Renal cortex interstitium (tissue), 11 donors: ENCODE data around the gene SCFD2. TPM values are rescaled to one million over a fixed set of nuclear protein-coding genes. Genes with fewer than 3 reads are reported as not detected.
A peak's percentile ranks its signal among the peaks of the same experiment; 100 is the strongest.
"Not testable (repeated sequence)": the region's sequence is repeated elsewhere in the genome, so short reads cannot be mapped to it uniquely, and the experiment has no call there.

Experiments used
- DNase-seq, 11 donors: peaks; one replicate each; pipeline ENCODE4 v3.0.0-alpha.2; 2013; ENCODE audit warnings: low read depth in 9 of 11, low spot score in 4 of 11; ENCODE audit errors: extremely low read depth in 1 of 11
- polyA plus RNA-seq, 3 donors: library from polyadenylated mRNA; unstranded; fragments of 120-200 nt; gene quantifications; one replicate each; pipeline ENCODE4 v1.2.1, GENCODE V29; 2013; ENCODE audit not compliant: insufficient read length in 3 of 3

The SCFD2 gene
- polyA plus RNA-seq, 3 donors, result 12.0 to 13.7 (median 13.5) TPM

- DNase-seq, result no peak
These were observed 321.3 kb downstream of the SCFD2 start for GRCh38 chr4:53044651-53044960.

DNA sequence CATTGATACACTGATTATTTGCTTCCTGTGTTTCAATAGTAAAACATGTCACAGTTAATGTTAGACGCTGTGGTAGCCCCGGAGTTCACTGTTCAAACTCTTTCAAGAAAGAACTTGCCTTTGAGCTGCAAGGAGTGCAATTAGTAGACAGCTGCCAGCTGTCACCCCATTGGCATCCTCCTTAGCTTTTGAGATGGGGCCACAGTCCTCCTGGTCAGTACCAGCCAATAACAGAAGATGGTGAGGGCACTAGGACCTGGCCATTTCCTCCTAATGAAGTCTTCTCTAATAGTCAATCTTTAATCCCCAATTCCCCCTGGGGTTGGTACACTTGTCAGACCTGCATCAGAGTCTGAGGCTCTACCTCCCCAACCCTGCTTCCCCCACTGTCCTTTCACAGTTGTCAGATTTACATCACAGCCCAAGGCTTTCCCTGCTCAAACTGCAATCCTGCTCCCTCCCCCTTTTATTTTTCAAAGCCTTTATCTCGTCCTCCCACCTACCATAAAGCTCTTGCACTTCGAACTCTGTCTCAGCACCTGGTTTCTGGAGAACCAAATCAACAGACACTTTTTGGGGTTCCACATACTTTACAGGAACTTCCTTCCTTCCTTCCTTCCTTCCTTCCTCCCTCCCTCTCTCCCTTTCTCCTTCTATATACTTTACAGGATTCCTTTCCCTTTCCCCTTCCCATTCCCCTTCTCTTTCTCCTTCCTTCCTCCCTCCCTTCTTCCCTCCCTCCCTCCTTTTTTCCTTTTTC lies 321.8 kb downstream of the SCFD2 start:
- no peak for DNase-seq

DNA sequence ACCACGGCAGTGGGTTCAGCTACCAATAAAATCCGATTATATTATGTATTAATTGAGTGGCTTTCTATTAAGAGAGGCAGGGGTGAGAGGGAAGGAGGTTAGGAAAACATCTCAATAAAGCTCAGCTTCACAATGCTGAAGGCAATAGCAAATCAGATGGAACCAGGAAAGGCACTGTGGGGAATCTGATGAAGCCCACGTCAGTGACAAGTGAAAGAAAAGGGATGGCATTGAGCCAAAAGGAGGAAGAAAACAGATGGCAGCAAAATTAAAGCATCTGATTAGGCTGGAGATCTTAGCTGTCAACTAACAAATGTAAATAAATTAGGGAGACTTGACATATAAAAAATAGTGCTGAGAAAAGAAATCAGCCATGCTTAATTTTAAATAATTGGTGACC lies 322.8 kb downstream of the SCFD2 start:
- no peak for DNase-seq

DNA sequence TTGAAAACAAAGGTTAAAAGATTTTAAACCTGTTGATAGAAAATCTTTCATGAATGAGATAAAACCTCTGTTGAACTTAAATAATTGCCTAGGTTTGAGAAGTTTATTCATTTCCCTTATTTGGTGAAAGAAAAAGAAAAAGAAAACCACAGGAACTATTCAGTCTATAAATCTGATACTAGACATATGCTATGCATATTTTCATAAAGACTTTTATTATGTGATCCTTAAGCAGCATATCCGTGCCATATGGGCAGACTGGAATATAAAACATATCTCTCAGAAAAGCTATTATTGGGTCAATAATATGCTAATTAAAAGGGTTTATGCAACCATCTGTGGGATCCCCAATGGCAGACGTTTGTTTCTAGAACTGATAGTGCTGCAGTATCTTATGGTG lies 325.0 kb downstream of the SCFD2 start:
- no peak for DNase-seq

DNA sequence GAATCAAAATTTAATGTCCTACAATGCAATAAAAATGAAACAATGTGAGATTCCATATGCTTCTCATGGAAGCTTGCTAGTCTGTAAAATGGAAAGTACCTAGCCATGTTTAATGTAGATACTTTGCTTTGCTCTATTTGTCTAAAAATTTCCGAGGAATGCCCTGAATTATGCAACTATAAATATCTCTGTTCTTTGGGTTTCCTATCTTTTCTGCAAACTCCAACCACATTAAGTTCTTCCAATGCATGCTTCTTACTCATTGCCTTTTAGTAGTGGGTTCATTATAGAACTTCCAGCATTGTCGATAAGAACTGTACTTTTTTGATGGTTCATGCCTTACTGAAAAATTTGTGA lies 325.4 kb downstream of the SCFD2 start:
- DNase-seq, result no peak

DNA sequence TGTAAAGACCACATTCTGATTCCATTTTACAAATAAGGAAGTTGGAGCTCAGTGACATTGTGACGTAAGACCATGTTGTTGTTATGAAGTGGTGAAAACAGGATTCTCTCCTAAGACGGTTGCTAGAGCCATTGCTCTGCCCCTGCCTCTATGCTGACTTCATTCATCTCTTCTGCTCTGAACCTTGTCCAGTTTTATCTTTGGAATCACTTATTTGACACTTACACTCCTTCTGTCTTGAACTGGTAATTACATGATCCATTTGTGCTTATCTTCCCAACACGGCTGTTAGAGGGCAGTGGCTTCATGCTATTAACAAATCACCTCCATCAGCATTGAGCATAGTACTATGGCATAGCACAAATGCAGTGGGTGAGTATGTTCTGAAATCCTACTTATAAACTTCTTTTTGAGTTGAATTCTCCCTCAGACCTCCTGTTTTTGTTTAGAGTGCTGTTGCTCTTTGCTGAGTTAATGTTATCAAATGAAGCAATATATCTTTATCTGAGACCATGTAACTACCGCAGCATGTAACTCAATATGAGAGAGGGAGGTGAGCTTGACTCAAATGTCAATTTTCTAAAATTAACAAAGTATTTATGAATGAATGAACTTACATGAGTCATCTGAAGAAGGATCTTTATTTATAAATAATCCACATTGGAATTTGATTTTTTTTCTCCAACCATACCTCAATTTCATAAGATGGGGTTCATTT lies 326.0 kb downstream of the SCFD2 start:
- DNase-seq, result no peak

GRCh38 chr4:53037892-53038291 lies 328.0 kb downstream of the SCFD2 start:
- DNase-seq, result no peak

- not testable (repeated sequence) for DNase-seq
These were observed 333.0 kb downstream of the SCFD2 start for GRCh38 chr4:53032908-53033307.

DNA sequence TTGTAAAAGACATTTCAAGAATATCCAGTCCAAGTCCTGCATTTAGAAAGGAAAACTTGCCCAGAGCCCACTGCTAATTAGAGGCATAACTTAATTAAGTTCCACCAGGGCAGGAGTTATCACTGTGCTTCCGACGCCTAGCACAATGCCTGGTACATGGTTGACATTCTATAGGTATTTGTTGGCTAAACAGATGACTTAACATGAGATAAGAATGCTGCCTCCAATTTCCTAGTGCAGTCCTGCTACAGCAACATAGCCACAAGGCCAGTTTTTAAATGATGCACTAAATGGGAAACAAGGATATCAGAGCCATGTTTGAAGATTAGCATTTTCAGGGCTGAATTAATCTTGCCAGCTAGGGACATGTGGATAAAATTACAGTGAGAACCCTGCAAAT lies 339.6 kb downstream of the SCFD2 start:
- DNase-seq, result no peak

DNA sequence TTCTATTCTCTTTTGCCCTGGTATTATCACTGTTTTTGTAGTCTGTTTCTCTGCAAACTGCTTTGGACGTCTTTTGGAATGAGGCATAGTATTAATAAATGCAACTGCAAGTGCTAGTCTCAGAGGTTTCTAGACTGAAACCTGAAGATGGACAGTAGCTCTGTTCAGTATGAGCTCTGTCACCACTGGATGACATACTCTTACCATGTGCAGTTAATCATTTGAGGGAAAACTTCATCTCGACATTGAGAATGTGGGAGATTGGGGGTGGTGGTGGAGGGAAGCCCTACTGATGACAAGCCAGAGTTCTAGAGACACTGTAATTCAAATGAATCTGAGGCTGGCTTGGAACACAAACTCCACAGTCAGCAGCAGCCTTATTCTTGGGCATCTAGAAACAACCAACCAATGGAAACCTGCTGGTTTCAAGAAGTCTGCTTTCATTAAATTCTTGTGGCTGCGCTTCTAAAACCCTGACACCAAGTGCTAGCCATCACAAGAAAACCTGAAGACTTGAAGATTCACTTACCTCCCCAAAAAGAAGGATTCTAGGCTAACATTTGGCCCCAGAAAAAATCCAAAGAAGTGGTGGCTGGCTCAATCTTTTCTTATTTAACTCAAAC lies 342.1 kb downstream of the SCFD2 start:
- no peak for DNase-seq

- no peak for DNase-seq
These were observed 343.3 kb downstream of the SCFD2 start for GRCh38 chr4:53022513-53023100.

DNA sequence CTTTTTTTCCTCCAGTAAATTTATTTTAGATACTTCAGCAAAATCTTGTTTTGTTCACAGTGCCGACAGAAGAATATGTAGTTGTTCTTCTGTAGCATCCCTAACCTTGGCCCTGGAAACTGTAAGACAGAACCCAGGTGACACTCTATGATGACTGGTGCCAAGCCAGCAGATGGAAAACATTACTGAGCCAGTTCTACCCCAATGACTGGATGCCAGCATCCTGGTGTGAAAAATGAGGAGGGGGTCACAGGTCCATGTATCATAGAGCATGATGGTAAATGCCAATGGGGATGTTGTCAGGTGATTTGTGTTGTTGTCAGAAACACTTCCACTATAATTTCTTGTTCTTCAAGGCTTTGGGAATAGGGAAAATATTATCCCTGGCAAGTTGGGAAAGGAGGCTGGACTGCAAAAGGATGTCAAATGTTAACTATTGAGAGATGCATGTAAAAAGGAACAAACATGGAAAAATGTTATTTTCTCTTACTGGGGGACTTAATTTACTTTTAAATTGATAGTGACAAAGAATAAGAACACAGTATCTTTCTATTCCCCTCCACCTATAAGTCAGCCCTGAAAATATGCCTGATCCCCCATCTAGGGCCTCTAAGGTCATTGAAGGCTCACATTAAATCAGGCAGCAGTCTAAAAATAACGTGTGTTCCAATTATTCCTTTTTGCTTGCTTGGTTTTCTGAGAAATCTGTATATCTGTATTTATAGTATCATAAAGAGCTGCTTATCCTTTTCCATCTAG lies 343.9 kb downstream of the SCFD2 start:
- no peak for DNase-seq

DNA sequence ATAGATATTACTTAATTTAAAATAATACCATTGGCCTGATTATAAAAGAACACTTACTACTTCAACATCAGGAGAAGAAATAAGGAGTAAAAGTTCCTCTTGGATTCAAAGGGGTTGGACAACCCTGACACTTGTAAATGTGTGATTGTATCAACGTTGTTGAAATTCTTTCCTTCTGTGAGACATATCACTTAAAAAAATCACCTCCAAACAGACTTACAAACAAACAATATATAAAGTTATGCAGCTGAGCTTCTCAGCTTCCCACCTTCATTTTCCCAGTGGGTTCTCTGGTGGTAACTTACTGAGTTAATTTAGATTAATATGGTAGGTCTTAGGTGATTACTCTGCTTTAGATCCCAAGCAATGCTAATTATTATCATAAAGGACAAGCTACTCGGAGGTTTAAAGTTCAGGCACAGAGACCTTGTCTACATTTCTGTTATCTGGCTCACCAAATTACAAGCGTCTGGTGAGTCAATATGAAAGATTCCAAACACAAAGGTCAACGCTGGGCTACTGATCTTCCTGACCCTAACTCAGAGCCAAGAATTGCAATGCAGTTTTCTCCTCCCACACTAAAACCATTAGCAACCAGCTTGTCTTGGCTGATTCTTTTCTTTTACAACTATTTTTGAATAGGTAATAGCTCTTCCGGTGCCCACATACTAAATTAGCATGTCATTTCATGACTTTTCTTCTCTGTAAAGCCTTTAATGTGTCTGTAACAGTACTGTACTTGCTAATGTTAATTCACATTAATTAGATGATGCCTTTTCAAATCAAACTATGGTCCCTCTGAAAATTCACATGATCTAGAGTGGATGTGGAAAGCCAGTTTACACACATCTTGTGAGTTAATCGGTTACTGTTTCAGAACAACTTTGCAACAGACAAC lies 346.1 kb downstream of the SCFD2 start:
- no peak for DNase-seq

DNA sequence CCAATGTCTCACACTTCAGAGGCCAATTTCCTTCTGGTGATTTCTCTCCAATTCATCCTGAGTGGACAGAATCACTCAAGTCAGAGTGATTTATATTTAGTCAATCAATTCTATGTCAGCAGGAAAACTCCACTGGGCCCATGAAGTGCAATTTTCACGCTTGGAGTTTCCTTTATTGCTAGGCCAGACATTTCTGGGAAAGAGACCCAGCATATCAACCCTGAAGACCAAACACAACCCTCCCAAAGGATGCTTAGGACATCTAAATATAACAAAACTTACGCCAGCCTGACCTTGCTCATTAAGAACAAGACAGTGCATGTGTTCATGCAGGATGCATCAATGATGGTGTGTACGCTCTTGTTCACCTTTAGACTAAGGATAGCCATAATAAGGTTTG lies 347.4 kb downstream of the SCFD2 start:
- no peak for DNase-seq

DNA sequence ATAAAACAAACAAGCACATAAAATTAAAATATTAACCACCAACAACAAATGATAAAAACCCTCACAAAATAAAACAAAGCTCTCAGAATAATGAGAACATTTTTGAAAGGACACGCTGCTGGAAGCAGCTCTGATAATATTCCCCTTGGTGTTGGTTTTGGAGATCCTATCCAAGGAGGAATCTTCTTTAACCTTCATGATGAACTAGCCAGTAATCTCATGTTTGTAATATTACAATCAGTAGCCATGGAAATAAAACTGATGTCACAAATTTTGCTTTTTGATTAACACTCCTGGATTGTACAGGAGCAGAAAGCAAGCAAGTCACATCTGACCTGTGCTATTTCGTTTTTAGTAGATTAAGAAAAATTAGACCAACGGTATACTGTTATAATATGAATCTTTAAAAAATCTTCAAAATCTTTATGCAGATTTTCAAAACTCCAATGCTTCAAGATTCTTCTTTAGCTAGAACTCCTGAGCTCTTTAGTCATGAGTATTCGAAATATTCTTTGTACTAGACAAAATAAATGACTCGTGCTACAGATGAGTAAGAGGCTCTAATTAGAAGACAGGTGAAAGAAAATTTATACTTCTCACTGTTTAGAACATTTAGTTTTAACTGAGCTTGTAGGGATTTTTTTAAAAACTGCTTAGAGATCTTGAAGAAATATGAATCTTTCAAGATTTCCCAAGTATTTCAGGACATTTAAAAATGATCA lies 349.6 kb downstream of the SCFD2 start:
- no peak for DNase-seq

DNA sequence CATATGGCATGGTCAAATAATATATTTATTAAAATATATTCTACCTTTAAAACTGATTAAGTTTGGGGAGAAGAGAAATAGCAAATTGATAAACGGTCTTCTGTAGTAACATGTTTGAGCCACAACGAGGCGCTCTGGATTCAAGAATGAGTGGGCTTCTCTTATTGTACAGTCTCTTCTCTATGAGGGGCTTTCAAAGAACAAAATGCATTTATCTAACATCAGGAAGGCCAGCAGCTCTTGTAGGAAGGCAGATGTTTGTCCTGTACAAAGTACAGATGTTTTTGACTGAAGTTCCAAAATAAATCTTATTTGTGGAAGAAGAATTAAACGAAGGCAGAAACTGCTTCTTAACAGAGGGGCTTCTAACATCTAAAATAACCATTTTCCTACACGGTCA lies 350.2 kb downstream of the SCFD2 start:
- DNase-seq, result peak in 5 of 11 donors; percentile 47 to 69 (median 62)

- DNase-seq, result no peak
These were observed 351.0 kb downstream of the SCFD2 start for GRCh38 chr4:53014881-53015280.
